ENCODE results near the gene NIT2.
"Not testable (repeated sequence)": the region's sequence is repeated elsewhere in the genome, so short reads cannot be mapped to it uniquely, and the experiment has no call there.

The NIT2 gene

GRCh38 chr3:100339786-100340185, 5.2 kb downstream of the NIT2 start:
- DNase-seq: no peak

- DNase-seq: no peak
Observed at GRCh38 chr3:100340527-100340926, 6.0 kb downstream of the NIT2 start.

- no peak for DNase-seq
Observed at GRCh38 chr3:100348727-100349126, 14.2 kb downstream of the NIT2 start.

- not testable (repeated sequence) for DNase-seq
Observed at GRCh38 chr3:100351770-100352169, 17.2 kb downstream of the NIT2 start.

GRCh38 chr3:100352296-100353231, 18.0 kb downstream of the NIT2 start:
- no peak for DNase-seq

- DNase-seq: no peak
Observed at GRCh38 chr3:100354850-100355249, 20.3 kb downstream of the NIT2 start.

- no peak for DNase-seq
Observed at GRCh38 chr3:100358413-100358812, 23.9 kb downstream of the NIT2 start.

- no peak for DNase-seq
Observed at GRCh38 chr3:100359035-100359434, 24.5 kb downstream of the NIT2 start.

GRCh38 chr3:100360757-100361496, 26.4 kb downstream of the NIT2 start:
- DNase-seq: no peak

GRCh38 chr3:100361897-100362296, 27.3 kb downstream of the NIT2 start:
- no peak for DNase-seq

- DNase-seq: no peak
Observed at GRCh38 chr3:100364421-100364820, 29.9 kb downstream of the NIT2 start.

- no peak for DNase-seq
Observed at GRCh38 chr3:100366424-100366823, 31.9 kb downstream of the NIT2 start.

- DNase-seq: no peak
Observed at GRCh38 chr3:100368441-100368840, 33.9 kb downstream of the NIT2 start.

GRCh38 chr3:100370756-100371155, 36.2 kb downstream of the NIT2 start:
- DNase-seq: no peak

GRCh38 chr3:100374521-100374920, 40.0 kb downstream of the NIT2 start:
- no peak for DNase-seq

- no peak for DNase-seq
Observed at GRCh38 chr3:100376301-100376700, 41.7 kb downstream of the NIT2 start.

GRCh38 chr3:100384733-100385525, 50.4 kb downstream of the NIT2 start:
- no peak for DNase-seq

GRCh38 chr3:100386437-100387074, 52.0 kb downstream of the NIT2 start:
- no peak for DNase-seq

- no peak for DNase-seq
Observed at GRCh38 chr3:100389025-100389424, 54.5 kb downstream of the NIT2 start.

GRCh38 chr3:100395679-100396431, 61.3 kb downstream of the NIT2 start:
- no peak for DNase-seq

- DNase-seq: no peak
Observed at GRCh38 chr3:100396967-100397366, 62.4 kb downstream of the NIT2 start.
